H1 (cell line): ENCODE results near the gene PGAP3. TPM values are rescaled to one million over a fixed set of nuclear protein-coding genes. Genes with fewer than 3 reads are reported as not detected.
A peak's percentile ranks its signal among the peaks of the same experiment; 100 is the strongest.

Experiments
- CTCF ChIA-PET: fragments of 300-600 bp; sonication (Branson Sonifier 250); formaldehyde crosslinking; loops from one replicate; lab custom pipeline; 2021; ENCODE audit not compliant: partially characterized antibody; lab: Charles Lee
- POLR2A ChIA-PET: fragments of 300-600 bp; sonication (Branson Sonifier 250); formaldehyde crosslinking; loops from one replicate; lab custom pipeline; 2021; ENCODE audit warnings: inconsistent platforms; ENCODE audit not compliant: partially characterized antibody; lab: Charles Lee
- DNase-seq, 2 experiments: peaks; one replicate each; pipeline versions ENCODE4 v3.0.0 to v3.0.0-alpha.2; 2010 to 2022; ENCODE audit warnings: low spot score in 2 of 2, low read depth in 1 of 2, mixed read lengths in 1 of 2
- FAIRE-seq: peaks from 2 replicates; lab custom pipeline; 2011; peaks lifted over from hg19 to GRCh38; lab: Jason Lieb, UNC
- H2AFZ ChIP-seq: 2 replicates; pipeline ENCODE4 v1.8.1; 2012; ENCODE audit warnings: low read length, inconsistent platforms
- H2AK5ac ChIP-seq: 2 replicates; pipeline ENCODE4 v1.6.1; 2013; ENCODE audit warnings: low read depth, low read length
- H2BK120ac ChIP-seq: replicated peaks from 2 replicates; pipeline ENCODE3; 2013; ENCODE audit warnings: low read depth, low read length, inconsistent platforms
- H2BK12ac ChIP-seq: 2 replicates; pipeline ENCODE4 v1.6.1; 2013; ENCODE audit warnings: low read depth, low read length
- H2BK15ac ChIP-seq: 2 replicates; pipeline ENCODE4 v1.6.1; 2013; ENCODE audit warnings: low read length
- H2BK20ac ChIP-seq: 2 replicates; pipeline ENCODE4 v1.6.1; 2013; ENCODE audit warnings: low read length
- H2BK5ac ChIP-seq: 2 replicates; pipeline ENCODE4 v1.6.1; 2013; ENCODE audit warnings: low read depth, low read length
- H3K14ac ChIP-seq: 2 replicates; pipeline ENCODE4 v1.6.1; 2013; ENCODE audit warnings: inconsistent platforms; ENCODE audit not compliant: insufficient read length
- H3K18ac ChIP-seq: 2 replicates; pipeline ENCODE4 v1.6.1; 2013; ENCODE audit warnings: low read length; ENCODE audit errors: extremely low read depth
- H3K23ac ChIP-seq: 2 replicates; pipeline ENCODE4 v1.6.1; 2013; ENCODE audit warnings: inconsistent platforms; ENCODE audit not compliant: insufficient read length
- H3K23me2 ChIP-seq: 2 replicates; pipeline ENCODE4 v1.6.1; 2013; ENCODE audit warnings: low read depth, low read length
- H3K27ac ChIP-seq: 2 replicates; pipeline ENCODE4 v1.6.1; 2011; ENCODE audit warnings: low read depth, low read length, inconsistent platforms
- H3K27me3 ChIP-seq, 4 experiments: replicated peaks in 1 of 4; 1 replicate in 1 of 4; 2 replicates in 3 of 4; pipeline versions ENCODE4 v1.6.1 to v1.8.1; 2011 to 2013; ENCODE audit warnings: low read length in 3 of 4, mild to moderate bottlenecking in 3 of 4, inconsistent platforms in 2 of 4, mixed read lengths in 2 of 4, moderate library complexity in 1 of 4; ENCODE audit not compliant: control insufficient read depth in 3 of 4, insufficient read depth in 3 of 4; ENCODE audit errors: extremely low read depth in 1 of 4
- H3K36me3 ChIP-seq, 4 experiments: 2 replicates each; pipeline versions ENCODE4 v1.6.1 to v1.8.1; 2011 to 2013; ENCODE audit warnings: mild to moderate bottlenecking in 4 of 4, low read length in 3 of 4, moderate library complexity in 2 of 4, control low read depth in 1 of 4, inconsistent platforms in 1 of 4; ENCODE audit not compliant: insufficient read depth in 4 of 4, control insufficient read depth in 2 of 4
- H3K4ac ChIP-seq: replicated peaks from 2 replicates; pipeline ENCODE3; 2013; ENCODE audit warnings: low read length, low read depth, mixed read lengths, inconsistent platforms; ENCODE audit not compliant: insufficient read length
- H3K4me1 ChIP-seq, 4 experiments: replicated peaks in 1 of 4; 1 replicate in 1 of 4; 2 replicates in 3 of 4; pipeline versions ENCODE4 v1.6.1 to v1.8.1; 2011 to 2013; ENCODE audit warnings: low read length in 3 of 4, inconsistent platforms in 2 of 4, mixed read lengths in 1 of 4; ENCODE audit not compliant: insufficient read depth in 4 of 4, control insufficient read depth in 3 of 4
- H3K4me2 ChIP-seq, 2 experiments: 2 replicates each; pipeline versions ENCODE4 v1.6.1 to v1.8.1; 2011 to 2013; ENCODE audit warnings: low read depth in 2 of 2, low read length in 2 of 2, control low read depth in 1 of 2, inconsistent platforms in 1 of 2, mild to moderate bottlenecking in 1 of 2; ENCODE audit not compliant: insufficient read depth in 1 of 2
- H3K4me3 ChIP-seq, 4 experiments: fragments of 200-600, 300-600 bp in 1 of 4; sonication (generic), shearing (Covaris generic), sonication (Bioruptor Twin) in 1 of 4; 2 replicates each; pipeline versions ENCODE4 v1.5.1 to v1.8.1; 2011 to 2016; ENCODE audit warnings: low read length in 4 of 4, low read depth in 3 of 4, control low read depth in 2 of 4, inconsistent platforms in 2 of 4, mild to moderate bottlenecking in 2 of 4, mixed read lengths in 1 of 4, moderate library complexity in 1 of 4; ENCODE audit not compliant: insufficient read depth in 2 of 4; ENCODE audit errors: extremely low read depth in 1 of 4
- H3K56ac ChIP-seq: replicated peaks from 2 replicates; pipeline ENCODE3; 2013; ENCODE audit warnings: low read depth, mild to moderate bottlenecking, mixed read lengths, low read length, inconsistent platforms; ENCODE audit not compliant: insufficient read length
- H3K79me1 ChIP-seq: 2 replicates; pipeline ENCODE4 v1.6.1; 2013; ENCODE audit warnings: low read depth, low read length, control low read depth
- H3K79me2 ChIP-seq, 2 experiments: 2 replicates each; pipeline versions ENCODE4 v1.6.1 to v1.8.1; 2012 to 2013; ENCODE audit warnings: low read length in 2 of 2, mild to moderate bottlenecking in 2 of 2, inconsistent platforms in 1 of 2; ENCODE audit not compliant: insufficient read depth in 2 of 2, control insufficient read depth in 1 of 2
- H3K9ac ChIP-seq, 4 experiments: replicated peaks in 1 of 4; 1 replicate in 1 of 4; 2 replicates in 3 of 4; pipeline versions ENCODE4 v1.6.1 to v1.8.1; 2011 to 2013; ENCODE audit warnings: low read depth in 3 of 4, low read length in 3 of 4, control low read depth in 2 of 4, mild to moderate bottlenecking in 2 of 4, moderate library complexity in 2 of 4, inconsistent platforms in 1 of 4; ENCODE audit errors: extremely low read depth in 1 of 4
- H3K9me3 ChIP-seq, 2 experiments: 2 replicates each; pipeline versions ENCODE4 v1.6.1 to v1.8.1; 2012 to 2013; ENCODE audit warnings: mild to moderate bottlenecking in 2 of 2, moderate library complexity in 2 of 2, control low read depth in 1 of 2, inconsistent platforms in 1 of 2, low read depth in 1 of 2, low read length in 1 of 2, mixed read lengths in 1 of 2; ENCODE audit not compliant: insufficient read depth in 2 of 2
- H4K20me1 ChIP-seq, 2 experiments: replicated peaks in 1 of 2; 2 replicates each; pipeline versions ENCODE3 to v1.8.1; 2011 to 2013; ENCODE audit warnings: inconsistent platforms in 2 of 2, low read length in 2 of 2, mild to moderate bottlenecking in 1 of 2; ENCODE audit not compliant: insufficient read depth in 2 of 2, control insufficient read depth in 1 of 2
- H4K5ac ChIP-seq: 2 replicates; pipeline ENCODE4 v1.6.1; 2013; ENCODE audit warnings: low read length, low read depth, mixed read lengths, inconsistent platforms; ENCODE audit not compliant: insufficient read length
- H4K8ac ChIP-seq: 2 replicates; pipeline ENCODE4 v1.8.0; 2013; ENCODE audit warnings: mild to moderate bottlenecking, moderate library complexity, low read length, inconsistent platforms; ENCODE audit not compliant: insufficient read depth; ENCODE audit errors: extremely low read depth
- H4K91ac ChIP-seq: replicated peaks from 2 replicates; pipeline ENCODE3; 2013; ENCODE audit warnings: low read length, mixed read lengths, inconsistent platforms; ENCODE audit not compliant: insufficient read length
- ATF2 ChIP-seq: IDR thresholded peaks from 2 replicates; pipeline ENCODE4 v1.6.1; 2012; ENCODE audit warnings: low read length, inconsistent platforms
- BCL11A ChIP-seq, 2 experiments: IDR thresholded peaks; one replicate each; pipeline ENCODE4 v1.6.1; 2011; ENCODE audit warnings: low read depth in 2 of 2, low read length in 2 of 2, mild to moderate bottlenecking in 2 of 2
- CREB1 ChIP-seq: IDR thresholded peaks from 2 replicates; pipeline ENCODE4 v1.6.1; 2012; ENCODE audit warnings: inconsistent platforms
- CTBP2 ChIP-seq: IDR thresholded peaks from 2 replicates; pipeline ENCODE4 v1.7.0; 2011; ENCODE audit warnings: borderline replicate concordance, mild to moderate bottlenecking, moderate library complexity, mixed read lengths, low read length; ENCODE audit not compliant: insufficient read depth, insufficient read length
- JUND ChIP-seq: IDR thresholded peaks from 2 replicates; pipeline ENCODE4 v1.6.1; 2011; ENCODE audit warnings: mild to moderate bottlenecking, improper control_type of control experiment, low read length
- POLR2A ChIP-seq, 2 experiments: IDR thresholded peaks; 1 replicate in 1 of 2; 2 replicates in 1 of 2; pipeline ENCODE4 v1.6.1; 2011; ENCODE audit warnings: low read depth in 2 of 2, low read length in 2 of 2, mild to moderate bottlenecking in 2 of 2; ENCODE audit errors: control extremely low read depth in 1 of 2
- POU5F1 ChIP-seq: IDR thresholded peaks from 2 replicates; pipeline ENCODE4 v1.6.1; 2011; ENCODE audit warnings: low read depth, mild to moderate bottlenecking, low read length, moderate library complexity
- RAD21 ChIP-seq, 2 experiments: IDR thresholded peaks in 1 of 2; conservative IDR thresholded peaks in 1 of 2; 2 replicates each; pipeline ENCODE4 v1.6.1; 2011; ENCODE audit warnings: low read depth in 2 of 2, low read length in 2 of 2, improper control_type of control experiment in 1 of 2, inconsistent platforms in 1 of 2, mild to moderate bottlenecking in 1 of 2, moderate library complexity in 1 of 2
- RNF2 ChIP-seq: fragments of 200-900, 300-1000 bp; sonication (generic); IDR thresholded peaks from 2 replicates; pipeline ENCODE4 v1.7.1; 2016; ENCODE audit warnings: borderline replicate concordance, low read depth, mild to moderate bottlenecking, antibody characterized with exemption, low read length; ENCODE audit not compliant: poor library complexity, severe bottlenecking; ENCODE audit errors: missing control alignments
- SP2 ChIP-seq: IDR thresholded peaks from 2 replicates; pipeline ENCODE4 v1.6.1; 2012; ENCODE audit warnings: mild to moderate bottlenecking, low read length, inconsistent platforms
- TAF7 ChIP-seq: optimal IDR thresholded peaks from 2 replicates; pipeline ENCODE3; 2011; ENCODE audit warnings: low read depth, mild to moderate bottlenecking, inconsistent platforms, low read length, moderate library complexity, borderline replicate concordance
- WGBS, 2 experiments: shearing (Covaris generic) in 1 of 2; methylation state at CpG; one replicate each; pipeline versions ENCODE4 v1.1.6 to v1.1.7; 2013 to 2015; ENCODE audit warnings: low lambda C conversion rate in 2 of 2, mixed read lengths in 2 of 2, inconsistent platforms in 1 of 2, low coverage in 1 of 2, missing lambda C conversion rate in 1 of 2; ENCODE audit not compliant: insufficient replicate concordance in 2 of 2, insufficient coverage in 1 of 2, insufficient read length in 1 of 2; ENCODE audit errors: extremely low coverage in 1 of 2, missing lambda C conversion rate in 1 of 2; 5-methylcytosine and 5-hydroxymethylcytosine counted together
- polyA plus RNA-seq, 7 experiments: library from polyadenylated mRNA; depleted of rRNA in 3 of 7; stranded (reverse) in 5 of 7; unstranded in 2 of 7; fragments of >200 nt in 5 of 7; fragments of 200-250 nt in 2 of 7; gene quantifications; 1 replicate in 5 of 7; 2 replicates in 1 of 7; 4 replicates in 1 of 7; pipeline versions ENCODE4 v1.2.1 to v1.2.3, GENCODE V29; 2011 to 2013; ENCODE audit warnings: missing spikeins in 2 of 7, mixed read lengths in 2 of 7
- total RNA-seq: library from RNA; stranded (reverse); fragmentation: NEBNext Ultra II Directional; extraction: Animal tissue kit (Norgen Biotek cat#: 25700); gene quantifications from 2 replicates; pipeline ENCODE4 v1.2.1, GENCODE V29; 2021

PGAP3 gene
- total and polyA plus RNA-seq, 2 of the 8 experiments (the other 6 are each of a cell fraction or from before 2014, with no cell fraction given) = 21.0 to 30.7 TPM

GRCh38 chr17:39640591-39641031, 47.2 kb downstream of the PGAP3 start:
- FAIRE-seq (no peak), DNase-seq (no peak)
- Histone ChIP-seq H3K4me1 (peaks cover 18 to 31% (median 22%) of the 10 kb centered on the region in 4 experiments), H2BK15ac (peak overlapping the region; percentile 34; the same call in 1 of the 2 replicates), H3K23me2 (peaks cover 8% of the 10 kb centered on the region; the same call in 1 of the 2 replicates), H2BK12ac (peak overlapping the region; percentile 84; the same call in 1 of the 2 replicates), H4K5ac (no peak overlapping the region), H2BK120ac (no peak overlapping the region), H3K9ac (no peak overlapping the region), H3K14ac (no peak overlapping the region), H3K9me3 (no peaks in the 10 kb centered on the region), H2BK20ac (no peak overlapping the region), H3K4ac (no peak overlapping the region), H2AK5ac (0 out of 2 replicates have a peak overlapping the region, but pooled peaks have one; percentile 24), H3K79me2 (peaks cover 8 to 68% of the 10 kb centered on the region in 2 experiments), H3K23ac (no peak overlapping the region), H4K91ac (no peak overlapping the region), H3K79me1 (peaks cover 40% of the 10 kb centered on the region), H2BK5ac (no peak overlapping the region), H3K18ac (no peak overlapping the region; the same call in 1 of the 2 replicates), H3K56ac (no peak overlapping the region), H3K27me3 (0 out of 7 replicates have a peak, but pooled peaks cover 0 to 3% (median 0%) of the 10 kb centered on the region in 4 experiments), H2AFZ (no peak overlapping the region), H3K4me3 (no peak overlapping the region), H3K36me3 (no peaks in the 10 kb centered on the region), H3K27ac (no peak overlapping the region), H3K4me2 (0 out of 4 replicates have a peak overlapping the region, but pooled peaks of 1 of the 2 experiments have one; percentile 17), H4K20me1 (peaks cover 3 to 28% of the 10 kb centered on the region in 2 experiments), H4K8ac (no peak overlapping the region)
- WGBS, 2 experiments = 83% methylated on average over 4 of the region's 4 CpGs; no CpG with 5 or more reads in 1 of the 2 experiments
- ChIA-PET CTCF (interaction anchor here (1.0 to 49.2 kb wide), 6 partner anchors 12 to 141 kb away, joined by 3 to 1885 read pairs (median 72); partner anchors contain the start of genes ERBB2, PGAP3, PNMT and PPP1R1B), POLR2A (interaction anchor here (1.2 to 5.5 kb wide), 5 partner anchors 9 to 99 kb away, joined by 3 to 28 read pairs (median 3); no protein-coding TSS in a partner anchor)
- TF ChIP-seq RAD21 (IDR thresholded peaks at IDR 0.05 in 1 of 2, conservative IDR thresholded peaks at IDR 0.05 in 1 of 2; ENCODE audit: low read depth in 2 of 2, low read length in 2 of 2) (no peak), BCL11A (IDR thresholded peaks at IDR 0.05; ENCODE audit: low read depth in 2 of 2, low read length in 2 of 2) (no peak), SP2 (no peak), JUND (no peak), POLR2A (IDR thresholded peaks at IDR 0.05; ENCODE audit: control extremely low read depth in 1 of 2, low read depth in 2 of 2, low read length in 2 of 2) (no peak), POU5F1 (no peak), ATF2 (no peak), CTBP2 (no peak), RNF2 (no peak), CREB1 (no peak), TAF7 (no peak)
